HUES64 (cell line): ENCODE measurements around the gene TRIM17. TPM values are rescaled to one million over a fixed set of nuclear protein-coding genes. Genes with fewer than 3 reads are reported as not detected.

Source experiments
- H3K27ac ChIP-seq: 2 replicates; pipeline ENCODE4 v1.7.0; 2013; ENCODE audit warnings: low read depth, low read length, inconsistent platforms
- H3K27me3 ChIP-seq: 2 replicates; pipeline ENCODE4 v1.6.1; 2013; ENCODE audit warnings: mild to moderate bottlenecking, low read length; ENCODE audit not compliant: insufficient read depth
- H3K36me3 ChIP-seq: 2 replicates; pipeline ENCODE4 v1.6.1; 2013; ENCODE audit warnings: mild to moderate bottlenecking, low read length; ENCODE audit not compliant: insufficient read depth
- H3K4me1 ChIP-seq: 2 replicates; pipeline ENCODE4 v1.6.1; 2013; ENCODE audit warnings: mild to moderate bottlenecking, low read length, moderate library complexity; ENCODE audit not compliant: insufficient read depth
- H3K4me3 ChIP-seq: 2 replicates; pipeline ENCODE4 v1.5.1; 2013; ENCODE audit warnings: mild to moderate bottlenecking, low read length, moderate library complexity
- H3K9ac ChIP-seq: 2 replicates; pipeline ENCODE4 v1.6.1; 2013; ENCODE audit warnings: mild to moderate bottlenecking, low read depth, low read length
- H3K9me3 ChIP-seq: 2 replicates; pipeline ENCODE4 v1.6.1; 2013; ENCODE audit warnings: low read depth, low read length; ENCODE audit not compliant: insufficient read depth
- WGBS: fragments of 150-250, 120-280 bp; methylation state at CpG from one replicate; pipeline ENCODE4 v1.1.7; 2013; ENCODE audit warnings: missing lambda C conversion rate; 5-methylcytosine and 5-hydroxymethylcytosine counted together
- polyA plus RNA-seq, 2 experiments: library from polyadenylated mRNA; stranded (reverse); fragments of 50-300 nt; gene quantifications; one replicate each; pipeline ENCODE4 v1.2.3, GENCODE V29; 2013

TRIM17 gene
- polyA plus RNA-seq (2013, experiment 1 of 2) = 1.7 TPM
- polyA plus RNA-seq (2013, experiment 2 of 2) = 2.1 TPM

GRCh38 chr1:228416217-228416933 lies at the start of gene TRIM17:
TRIM17 (minus strand) TSS chr1:228416861; CDS start chr1:228415072, 1,789 bp downstream.
- under 1% methylated on average over 59 of the region's 59 CpGs for WGBS
- Histone ChIP-seq H3K27me3 (peaks cover 62% of the 10 kb centered on the region), H3K9me3 (no peaks in the 10 kb centered on the region), H3K9ac (peak within 1 kb of the TSS; percentile 40), H3K36me3 (no peaks in the 10 kb centered on the region), H3K4me1 (peaks cover 10% of the 10 kb centered on the region; the same call in 1 of the 2 replicates), H3K27ac (no peak within 1 kb of the TSS; the same call in 1 of the 2 replicates), H3K4me3 (peak within 1 kb of the TSS; percentile 63)

- Histone ChIP-seq H3K36me3 (no peaks in the 10 kb centered on the region), H3K4me1 (peaks cover 16% of the 10 kb centered on the region), H3K27me3 (peaks cover 62% of the 10 kb centered on the region), H3K27ac (no peak overlapping the region), H3K9ac (no peak overlapping the region), H3K9me3 (no peaks in the 10 kb centered on the region), H3K4me3 (peak overlapping the region; percentile 72; the same call in 1 of the 2 replicates)
- WGBS = 86% methylated on average over 8 of the region's 8 CpGs
These were observed 49.0 kb upstream of the TRIM17 start for GRCh38 chr1:228465571-228466146.

GRCh38 chr1:228465141-228465540 lies 48.5 kb upstream of the TRIM17 start:
- Histone ChIP-seq H3K9ac (peak overlapping the region; percentile 79), H3K27ac (peak overlapping the region; percentile 60; the same call in 1 of the 2 replicates), H3K36me3 (no peaks in the 10 kb centered on the region), H3K27me3 (peaks cover 62% of the 10 kb centered on the region), H3K4me3 (peak overlapping the region; percentile 72), H3K4me1 (peaks cover 16% of the 10 kb centered on the region), H3K9me3 (no peaks in the 10 kb centered on the region)
- WGBS = 56% methylated on average over 13 of the region's 13 CpGs

- peak overlapping the region; percentile 60; the same call in 1 of the 2 replicates for H3K27ac ChIP-seq
- H3K4me1 ChIP-seq = peaks cover 16% of the 10 kb centered on the region
- peaks cover 62% of the 10 kb centered on the region for H3K27me3 ChIP-seq
- H3K9me3 ChIP-seq = no peaks in the 10 kb centered on the region
- peak overlapping the region; percentile 72 for H3K4me3 ChIP-seq
- 54% methylated on average over 33 of the region's 33 CpGs for WGBS
- H3K36me3 ChIP-seq = no peaks in the 10 kb centered on the region
- H3K9ac ChIP-seq = peak overlapping the region; percentile 79
These were observed 47.9 kb upstream of the TRIM17 start for GRCh38 chr1:228464487-228464983.

GRCh38 chr1:228463559-228464455 lies 47.1 kb upstream of the TRIM17 start:
- Histone ChIP-seq H3K36me3 (no peaks in the 10 kb centered on the region), H3K27me3 (peaks cover 62% of the 10 kb centered on the region), H3K4me3 (peak overlapping the region; percentile 72), H3K27ac (no peak overlapping the region), H3K9ac (peak overlapping the region; percentile 60), H3K4me1 (peaks cover 11% of the 10 kb centered on the region), H3K9me3 (no peaks in the 10 kb centered on the region)
- WGBS = 41% methylated on average over 53 of the region's 56 CpGs

GRCh38 chr1:228463009-228463558 lies 46.4 kb upstream of the TRIM17 start:
- Histone ChIP-seq H3K9me3 (no peaks in the 10 kb centered on the region), H3K36me3 (no peaks in the 10 kb centered on the region), H3K4me1 (peaks cover 11% of the 10 kb centered on the region), H3K27me3 (peaks cover 62% of the 10 kb centered on the region), H3K4me3 (peak overlapping the region; percentile 72), H3K27ac (no peak overlapping the region), H3K9ac (no peak overlapping the region)
- WGBS = 71% methylated on average over 5 of the region's 7 CpGs

GRCh38 chr1:228462560-228462959 lies 45.9 kb upstream of the TRIM17 start:
- H3K36me3 ChIP-seq = no peaks in the 10 kb centered on the region
- H3K27ac ChIP-seq = no peak overlapping the region
- H3K4me1 ChIP-seq = peaks cover 11% of the 10 kb centered on the region
- H3K27me3 ChIP-seq = peaks cover 58% of the 10 kb centered on the region
- no peak overlapping the region for H3K9ac ChIP-seq
- H3K4me3 ChIP-seq = no peak overlapping the region
- 93% methylated on average over 5 of the region's 5 CpGs for WGBS
- no peaks in the 10 kb centered on the region for H3K9me3 ChIP-seq

- H3K9me3 ChIP-seq = no peaks in the 10 kb centered on the region
- no peak overlapping the region for H3K27ac ChIP-seq
- H3K9ac ChIP-seq = no peak overlapping the region
- 63% methylated on average over 1 of the region's 2 CpGs for WGBS
- H3K4me3 ChIP-seq = no peak overlapping the region
- peaks cover 17% of the 10 kb centered on the region for H3K4me1 ChIP-seq
- H3K27me3 ChIP-seq = peaks cover 40% of the 10 kb centered on the region
- no peaks in the 10 kb centered on the region for H3K36me3 ChIP-seq
These were observed 44.2 kb upstream of the TRIM17 start for GRCh38 chr1:228460821-228461220.

- H3K4me3 ChIP-seq = peak overlapping the region; percentile 84
- 12% methylated on average over 41 of the region's 41 CpGs for WGBS
- peak overlapping the region; percentile 77 for H3K9ac ChIP-seq
- H3K27ac ChIP-seq = no peak overlapping the region
- H3K9me3 ChIP-seq = no peaks in the 10 kb centered on the region
- H3K4me1 ChIP-seq = peaks cover 10% of the 10 kb centered on the region; the same call in 1 of the 2 replicates
- peaks cover 29% of the 10 kb centered on the region for H3K27me3 ChIP-seq
- no peaks in the 10 kb centered on the region for H3K36me3 ChIP-seq
These were observed 42.7 kb upstream of the TRIM17 start for GRCh38 chr1:228459091-228459993.
